Measurements from ENCODE around the gene HOXA6. TPM values are rescaled to one million over a fixed set of nuclear protein-coding genes. Genes with fewer than 3 reads are reported as not detected.

Gene HOXA6
- total RNA-seq, 4 donors from 2014 or later: 0.66 to 0.92 TPM; not detected in 2

DNA sequence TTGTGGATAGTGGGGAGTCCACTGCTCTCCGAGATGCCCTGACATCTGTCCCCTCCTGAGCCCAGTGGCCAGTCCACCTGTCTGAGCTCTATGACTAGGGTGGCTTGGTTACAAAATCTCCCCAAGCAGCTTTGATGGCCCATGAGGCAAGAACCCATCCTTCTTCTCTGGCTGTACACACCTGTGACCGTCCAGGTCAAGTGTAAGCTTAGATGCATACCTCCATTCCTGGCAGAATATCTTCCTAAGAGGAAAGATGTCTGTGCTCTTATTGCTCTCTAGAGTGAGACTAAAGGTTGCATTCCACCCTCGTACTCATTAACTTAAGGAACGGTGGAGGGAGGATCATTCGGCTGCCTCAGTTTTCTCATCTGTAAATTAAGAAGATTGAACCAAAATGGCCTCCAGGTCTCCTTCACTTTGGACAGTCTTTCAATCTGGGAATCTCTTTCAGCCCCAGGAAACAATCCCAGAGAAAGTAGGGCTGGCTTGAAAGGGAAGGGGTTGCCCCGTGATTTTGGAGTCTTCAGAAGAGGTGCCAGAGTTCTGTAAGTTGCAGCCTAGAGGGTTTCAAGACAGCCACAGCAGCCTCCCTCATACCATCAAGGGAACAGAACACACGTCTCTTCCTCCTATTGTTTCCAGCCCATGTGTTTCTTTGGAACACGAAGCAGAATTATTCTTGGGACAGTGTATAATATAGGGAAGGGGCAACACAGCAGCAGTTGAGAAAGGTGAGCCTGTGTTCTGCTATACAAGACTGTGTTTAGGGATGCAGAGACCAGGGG is 22.5 kb downstream of the HOXA6 start:
- TF ChIP-seq EP300 (IDR thresholded peaks at IDR 0.05): no peak
- peak in 1 of 2 donors; percentile 26 for TF ChIP-seq POLR2AphosphoS5 (IDR thresholded peaks at IDR 0.05)
- H3K4me3 ChIP-seq: peak overlapping the region; percentile 50 to 75 (median 66)
- H3K36me3 ChIP-seq: no peaks in the 10 kb centered on the region
- WGBS: 41% methylated on average over 7 of the region's 8 CpGs
- H3K4me1 ChIP-seq: peaks cover 26 to 80% (median 80%) of the 10 kb centered on the region in 4 donors
- H3K9me3 ChIP-seq: no peaks in the 10 kb centered on the region
- DNase-seq (ENCODE audit: extremely low spot score): no peak
- intact Hi-C loops (cut with DNase I): no loop called here
- H3K27ac ChIP-seq (replicated peaks in 1 of 4): peak overlapping the region; percentile 96 to 100 (median 99)
- H3K27me3 ChIP-seq: no peaks in the 10 kb centered on the region

DNA sequence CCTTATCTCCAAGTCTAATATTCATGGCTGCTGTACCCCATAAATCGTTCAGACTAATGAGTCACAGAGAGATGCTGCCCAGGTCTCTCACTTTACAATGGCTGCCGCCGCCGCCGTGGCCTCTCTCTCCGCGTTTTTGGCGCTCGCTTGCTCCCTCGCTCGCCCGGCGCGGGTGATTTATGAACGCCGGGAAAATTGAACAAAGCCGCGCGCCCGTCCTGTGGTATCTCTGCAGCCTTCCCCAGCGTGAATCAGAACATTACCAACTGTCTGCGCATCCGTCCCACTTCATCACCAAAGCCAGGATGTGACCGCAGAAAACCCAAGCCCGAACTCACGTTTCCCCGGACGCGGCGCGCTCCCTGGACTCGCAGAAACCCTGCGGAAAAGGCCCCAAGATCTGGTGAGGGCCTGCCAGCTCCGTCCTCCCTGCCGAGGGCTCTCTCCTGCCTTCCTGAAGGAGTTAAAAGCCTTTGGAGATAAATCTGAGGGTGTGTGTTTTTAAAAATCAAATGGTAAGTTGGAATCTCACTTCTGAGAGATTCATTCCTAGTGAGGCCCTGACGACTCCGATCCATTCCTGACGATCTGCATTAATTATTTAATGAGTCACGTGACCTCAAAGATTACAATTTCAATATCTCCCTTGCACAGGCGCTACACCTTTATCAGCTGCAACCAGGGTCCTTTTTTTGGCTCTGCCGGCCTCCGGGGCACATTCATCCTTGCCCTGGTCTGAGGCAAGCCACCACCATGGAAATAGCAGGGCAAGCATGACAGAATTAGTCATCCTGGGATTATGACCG is 23.3 kb downstream of the HOXA6 start:
- Histone ChIP-seq H3K36me3 (no peaks in the 10 kb centered on the region), H3K27me3 (no peaks in the 10 kb centered on the region), H3K4me1 (peaks cover 27 to 88% (median 87%) of the 10 kb centered on the region in 4 donors), H3K4me3 (peak overlapping the region; percentile 50 to 75 (median 66)), H3K9me3 (no peaks in the 10 kb centered on the region), H3K27ac (replicated peaks in 1 of 4) (peak overlapping the region; percentile 96 to 100 (median 99))
- TF ChIP-seq POLR2AphosphoS5 (IDR thresholded peaks at IDR 0.05): peak; percentile 44 to 78
- no peak for TF ChIP-seq POLR2A (IDR thresholded peaks at IDR 0.05; ENCODE audit: low read depth)
- 51% methylated on average over 43 of the region's 43 CpGs for WGBS
- intact Hi-C loops (cut with DNase I): no loop called here
- DNase-seq (ENCODE audit: extremely low spot score): no peak

DNA sequence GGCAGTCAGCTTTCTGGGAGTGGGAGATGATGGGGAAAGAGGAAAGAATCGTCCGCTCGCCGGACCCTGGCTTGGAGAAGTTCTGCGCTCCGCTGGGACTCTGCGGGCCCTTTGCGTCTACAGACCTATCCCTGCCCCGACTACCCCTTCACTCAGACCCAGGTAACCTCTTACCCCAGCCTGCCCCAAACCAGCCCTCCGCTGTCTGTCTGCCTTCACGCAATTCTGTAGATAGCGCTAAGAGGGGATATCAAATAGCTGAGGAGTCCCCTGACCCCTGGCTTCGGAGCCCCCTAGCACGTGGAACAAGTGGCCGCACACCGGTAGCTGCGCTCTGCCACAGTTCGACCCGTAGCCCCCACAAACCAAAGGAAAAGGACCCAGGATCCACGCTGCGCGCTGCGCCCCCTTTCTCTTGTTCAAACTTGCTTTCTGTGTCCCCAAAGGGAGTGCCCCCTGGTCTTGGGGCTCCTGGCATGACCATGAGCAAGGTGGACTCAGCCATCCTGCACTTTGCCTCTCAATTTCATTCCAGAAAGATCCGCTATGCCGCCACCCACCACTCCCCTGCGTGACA is 24.0 kb downstream of the HOXA6 start:
- H3K27ac ChIP-seq (replicated peaks in 1 of 4): peak overlapping the region; percentile 96 to 100 (median 99)
- intact Hi-C loops (cut with DNase I): no loop called here
- DNase-seq (ENCODE audit: extremely low spot score): no peak
- TF ChIP-seq, protein P1, sequence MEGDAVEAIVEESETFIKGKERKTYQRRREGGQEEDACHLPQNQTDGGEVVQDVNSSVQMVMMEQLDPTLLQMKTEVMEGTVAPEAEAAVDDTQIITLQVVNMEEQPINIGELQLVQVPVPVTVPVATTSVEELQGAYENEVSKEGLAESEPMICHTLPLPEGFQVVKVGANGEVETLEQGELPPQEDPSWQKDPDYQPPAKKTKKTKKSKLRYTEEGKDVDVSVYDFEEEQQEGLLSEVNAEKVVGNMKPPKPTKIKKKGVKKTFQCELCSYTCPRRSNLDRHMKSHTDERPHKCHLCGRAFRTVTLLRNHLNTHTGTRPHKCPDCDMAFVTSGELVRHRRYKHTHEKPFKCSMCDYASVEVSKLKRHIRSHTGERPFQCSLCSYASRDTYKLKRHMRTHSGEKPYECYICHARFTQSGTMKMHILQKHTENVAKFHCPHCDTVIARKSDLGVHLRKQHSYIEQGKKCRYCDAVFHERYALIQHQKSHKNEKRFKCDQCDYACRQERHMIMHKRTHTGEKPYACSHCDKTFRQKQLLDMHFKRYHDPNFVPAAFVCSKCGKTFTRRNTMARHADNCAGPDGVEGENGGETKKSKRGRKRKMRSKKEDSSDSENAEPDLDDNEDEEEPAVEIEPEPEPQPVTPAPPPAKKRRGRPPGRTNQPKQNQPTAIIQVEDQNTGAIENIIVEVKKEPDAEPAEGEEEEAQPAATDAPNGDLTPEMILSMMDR (IDR thresholded peaks at IDR 0.05): no peak
- TF ChIP-seq EP300 (IDR thresholded peaks at IDR 0.05) (no peak), POLR2A (IDR thresholded peaks at IDR 0.05; ENCODE audit: low read depth) (no peak), POLR2AphosphoS5 (IDR thresholded peaks at IDR 0.05) (no peak)
- 48% methylated on average over 17 of the region's 26 CpGs for WGBS
- H3K4me3 ChIP-seq: peak overlapping the region; percentile 50 to 75 (median 66)
- H3K36me3 ChIP-seq: no peaks in the 10 kb centered on the region
- no peaks in the 10 kb centered on the region for H3K9me3 ChIP-seq
- no peaks in the 10 kb centered on the region for H3K27me3 ChIP-seq
- H3K4me1 ChIP-seq: peaks cover 27 to 89% (median 87%) of the 10 kb centered on the region in 4 donors

DNA sequence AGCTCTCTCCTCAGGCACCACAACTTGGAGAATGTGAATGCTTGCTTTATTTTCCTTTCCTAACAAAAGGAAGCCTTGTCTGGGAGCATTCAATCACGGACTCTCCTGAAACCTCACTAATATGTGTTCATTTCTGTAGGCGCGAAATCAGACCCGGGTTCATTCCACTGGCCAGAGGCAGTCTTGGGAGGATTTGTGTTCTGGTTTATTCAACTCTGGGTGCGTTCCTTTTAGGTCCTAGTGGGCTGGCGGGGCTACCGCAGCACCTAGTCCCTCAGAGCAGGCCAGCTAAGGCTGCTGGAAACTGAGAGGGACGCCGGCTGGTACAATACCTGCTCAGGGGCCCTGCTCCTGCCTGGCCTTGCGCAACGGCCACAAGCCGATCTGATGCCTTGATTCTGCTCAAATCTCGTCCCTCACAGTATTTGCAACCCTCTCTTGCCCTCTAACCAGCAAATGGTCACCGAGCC is 24.5 kb downstream of the HOXA6 start:
- WGBS: 37% methylated on average over 9 of the region's 14 CpGs
- intact Hi-C loops (cut with DNase I): no loop called here
- H3K27me3 ChIP-seq: no peaks in the 10 kb centered on the region
- H3K4me1 ChIP-seq: peaks cover 27 to 89% (median 86%) of the 10 kb centered on the region in 4 donors
- H3K27ac ChIP-seq (replicated peaks in 1 of 4): peak overlapping the region; percentile 96 to 100 (median 99)
- TF ChIP-seq POLR2AphosphoS5 (IDR thresholded peaks at IDR 0.05) (no peak), POLR2A (IDR thresholded peaks at IDR 0.05; ENCODE audit: low read depth) (no peak), EP300 (IDR thresholded peaks at IDR 0.05) (no peak)
- TF ChIP-seq, protein P1 (IDR thresholded peaks at IDR 0.05): peak in 1 of 3 experiments; percentile 13
- no peaks in the 10 kb centered on the region for H3K36me3 ChIP-seq
- peak overlapping the region; percentile 50 to 75 (median 66) for H3K4me3 ChIP-seq
- no peak for DNase-seq (ENCODE audit: extremely low spot score)
- no peaks in the 10 kb centered on the region for H3K9me3 ChIP-seq

DNA sequence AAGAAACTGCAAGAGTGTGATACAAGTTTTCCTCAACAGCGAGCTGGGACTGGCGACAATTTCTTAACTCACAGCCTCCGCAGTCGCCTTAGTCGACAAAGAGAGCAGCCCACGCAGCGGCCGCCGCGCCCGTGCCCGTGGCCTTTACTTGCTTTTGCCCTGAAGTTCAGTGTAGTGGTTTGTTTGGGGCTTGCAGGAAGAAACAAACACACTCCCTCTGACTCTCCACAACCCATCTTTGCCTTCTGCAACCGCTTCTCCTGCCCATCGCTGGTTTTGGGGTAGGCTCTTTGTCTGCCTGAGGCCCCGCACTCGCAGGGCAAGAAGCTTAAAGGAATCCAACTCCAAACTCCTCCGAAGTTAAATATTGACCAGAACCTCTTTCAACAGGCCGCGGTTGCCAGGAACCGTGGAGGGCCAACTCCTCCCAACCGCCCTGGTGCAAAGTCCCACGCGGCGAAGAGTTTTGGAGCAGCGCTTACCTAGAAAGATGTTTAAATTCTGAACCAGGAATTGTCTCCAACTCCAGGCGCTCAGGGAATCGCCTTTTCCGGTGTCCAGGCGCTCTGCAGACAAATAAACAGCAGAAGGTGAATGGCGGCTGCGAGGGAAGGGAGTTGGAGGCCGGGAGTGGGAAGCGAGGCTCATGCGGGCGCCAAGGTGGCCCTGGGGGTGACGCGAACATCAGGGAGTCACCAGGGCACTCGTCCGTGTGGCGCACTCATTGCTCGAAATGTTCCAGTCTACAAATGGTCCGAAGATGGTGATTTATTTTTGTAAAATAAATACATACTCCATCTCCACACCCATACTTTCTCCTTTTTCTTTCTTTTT is 25.3 kb downstream of the HOXA6 start:
- H3K4me3 ChIP-seq: peak overlapping the region; percentile 50 to 75 (median 66)
- intact Hi-C loops (cut with DNase I): no loop called here
- WGBS: 31% methylated on average over 42 of the region's 42 CpGs
- H3K36me3 ChIP-seq: no peaks in the 10 kb centered on the region
- no peaks in the 10 kb centered on the region for H3K9me3 ChIP-seq
- H3K27me3 ChIP-seq: no peaks in the 10 kb centered on the region
- TF ChIP-seq EP300 (IDR thresholded peaks at IDR 0.05) (no peak), POLR2AphosphoS5 (IDR thresholded peaks at IDR 0.05) (peak; percentile 10 to 14), POLR2A (IDR thresholded peaks at IDR 0.05; ENCODE audit: low read depth) (no peak)
- TF ChIP-seq, protein P1 (IDR thresholded peaks at IDR 0.05): no peak
- peaks cover 31 to 89% (median 84%) of the 10 kb centered on the region in 4 donors for H3K4me1 ChIP-seq
- H3K27ac ChIP-seq (replicated peaks in 1 of 4): peak overlapping the region; percentile 96 to 100 (median 99)
- DNase-seq (ENCODE audit: extremely low spot score): no peak

Data from esophagus muscularis mucosa (tissue), 4 donors.